Neuronal stem cell (in vitro differentiated cells): ENCODE data around the gene TNIK.

Experiments
- DNase-seq: peaks from one replicate; pipeline ENCODE4 v3.0.0-alpha.2; 2013; ENCODE audit warnings: low spot score
- H2AFZ ChIP-seq: one replicate; pipeline ENCODE4 v1.6.1; 2013; ENCODE audit warnings: mild to moderate bottlenecking, low read length, inconsistent platforms
- H2AK5ac ChIP-seq: 2 replicates; pipeline ENCODE4 v1.6.1; 2013; ENCODE audit warnings: low read depth, mild to moderate bottlenecking, inconsistent platforms, low read length, moderate library complexity, mixed read lengths
- H2BK120ac ChIP-seq: 2 replicates; pipeline ENCODE4 v1.6.1; 2013; ENCODE audit warnings: low read depth, mild to moderate bottlenecking, inconsistent platforms, low read length, moderate library complexity, mixed read lengths
- H2BK12ac ChIP-seq: one replicate; pipeline ENCODE4 v1.6.1; 2013; ENCODE audit warnings: low read length, inconsistent platforms
- H2BK15ac ChIP-seq: 2 replicates; pipeline ENCODE4 v1.6.1; 2013; ENCODE audit warnings: mild to moderate bottlenecking, low read length, inconsistent platforms, mixed read lengths
- H2BK5ac ChIP-seq: one replicate; pipeline ENCODE4 v1.6.1; 2013; ENCODE audit warnings: inconsistent platforms, mild to moderate bottlenecking, low read length, moderate library complexity
- H3K14ac ChIP-seq: one replicate; pipeline ENCODE4 v1.6.1; 2013; ENCODE audit warnings: low read length, inconsistent platforms
- H3K18ac ChIP-seq: 2 replicates; pipeline ENCODE4 v1.6.1; 2013; ENCODE audit warnings: low read length, inconsistent platforms
- H3K23ac ChIP-seq: 2 replicates; pipeline ENCODE4 v1.6.1; 2013; ENCODE audit warnings: low read depth, mild to moderate bottlenecking, mixed read lengths, low read length, inconsistent platforms; ENCODE audit not compliant: poor library complexity
- H3K27ac ChIP-seq: replicated peaks from 3 replicates; pipeline ENCODE4 v1.5.1; 2013; ENCODE audit warnings: low read length, inconsistent platforms
- H3K27me3 ChIP-seq, 3 experiments: 2 replicates each; pipeline ENCODE4 v1.6.1; 2013; ENCODE audit warnings: low read length in 3 of 3, mild to moderate bottlenecking in 2 of 3, inconsistent platforms in 1 of 3, low read depth in 1 of 3, mixed read lengths in 1 of 3, moderate library complexity in 1 of 3; ENCODE audit not compliant: control insufficient read depth in 3 of 3, insufficient read depth in 3 of 3
- H3K36me3 ChIP-seq, 2 donors: replicated peaks in 1 of 2; 2 replicates each; pipeline ENCODE4 v1.6.1; 2013; ENCODE audit warnings: low read length in 2 of 2; ENCODE audit not compliant: control insufficient read depth in 2 of 2, insufficient read depth in 2 of 2
- H3K4ac ChIP-seq: 2 replicates; pipeline ENCODE4 v1.6.1; 2013; ENCODE audit warnings: inconsistent platforms, mild to moderate bottlenecking, low read length, moderate library complexity
- H3K4me1 ChIP-seq, 2 donors: 1 replicate in 1 of 2; 2 replicates in 1 of 2; pipeline ENCODE4 v1.6.1; 2013; ENCODE audit warnings: low read length in 2 of 2, low read depth in 1 of 2; ENCODE audit not compliant: control insufficient read depth in 2 of 2, insufficient read depth in 1 of 2
- H3K4me2 ChIP-seq: one replicate; pipeline ENCODE4 v1.6.1; 2013; ENCODE audit warnings: mild to moderate bottlenecking, low read length, inconsistent platforms; ENCODE audit not compliant: insufficient read depth, poor library complexity, severe bottlenecking
- H3K4me3 ChIP-seq, 2 donors: 2 replicates each; pipeline ENCODE4 v1.5.1; 2013; ENCODE audit warnings: low read length in 2 of 2, mild to moderate bottlenecking in 2 of 2, inconsistent platforms in 1 of 2, moderate library complexity in 1 of 2
- H3K79me1 ChIP-seq: one replicate; pipeline ENCODE4 v1.6.1; 2013; ENCODE audit warnings: low read depth, mild to moderate bottlenecking, inconsistent platforms, low read length, moderate library complexity
- H3K9ac ChIP-seq: one replicate; pipeline ENCODE4 v1.6.1; 2013; ENCODE audit warnings: mild to moderate bottlenecking, low read depth, low read length, inconsistent platforms; ENCODE audit not compliant: poor library complexity
- H3K9me3 ChIP-seq, 2 donors: replicated peaks in 1 of 2; 2 replicates each; pipeline versions ENCODE3 to v1.6.1; 2013; ENCODE audit warnings: low read length in 2 of 2, mild to moderate bottlenecking in 2 of 2, inconsistent platforms in 1 of 2, low read depth in 1 of 2, mixed read lengths in 1 of 2, moderate library complexity in 1 of 2; ENCODE audit not compliant: control insufficient read depth in 2 of 2, insufficient read depth in 1 of 2
- H4K8ac ChIP-seq: one replicate; pipeline ENCODE4 v1.6.1; 2013; ENCODE audit warnings: low read depth, mild to moderate bottlenecking, inconsistent platforms, low read length, moderate library complexity
- H4K91ac ChIP-seq: one replicate; pipeline ENCODE4 v1.6.1; 2013; ENCODE audit warnings: low read length, low read depth, mild to moderate bottlenecking, inconsistent platforms; ENCODE audit not compliant: poor library complexity
- WGBS, 2 donors: extraction: QIAGEN DNeasy Blood & Tissue Kit; methylation state at CpG; one replicate each; pipeline ENCODE4 v1.1.7; 2013; ENCODE audit warnings: missing lambda C conversion rate in 2 of 2, mixed read lengths in 1 of 2; ENCODE audit not compliant: insufficient read length in 2 of 2, insufficient replicate concordance in 1 of 2; ENCODE audit errors: extremely low coverage in 2 of 2; 5-methylcytosine and 5-hydroxymethylcytosine counted together

Gene TNIK

GRCh38 chr3:171377859-171378258 lies 82.3 kb downstream of the TNIK start:
- Histone ChIP-seq H2AFZ (no peak overlapping the region), H3K27ac (no peak overlapping the region), H2BK5ac (no peak overlapping the region), H3K14ac (no peak overlapping the region), H4K8ac (no peak overlapping the region), H3K27me3 (peaks cover 0 to 2% (median 0%) of the 10 kb centered on the region in 3 experiments), H3K36me3 (no peaks in the 10 kb centered on the region), H2BK120ac (no peak overlapping the region), H3K18ac (no peak overlapping the region), H2AK5ac (no peak overlapping the region), H3K4ac (no peak overlapping the region), H3K9me3 (no peaks in the 10 kb centered on the region), H3K9ac (no peak overlapping the region), H3K4me2 (no peak overlapping the region), H4K91ac (no peak overlapping the region), H3K4me1 (peaks cover 7 to 27% of the 10 kb centered on the region in 2 donors), H2BK15ac (no peak overlapping the region), H2BK12ac (no peak overlapping the region), H3K23ac (no peak overlapping the region), H3K79me1 (no peaks in the 10 kb centered on the region), H3K4me3 (no peak overlapping the region)
- no CpG with 5 or more reads among the region's 1 CpG for WGBS, 2 donors
- DNase-seq: no peak

GRCh38 chr3:171376596-171376947 lies 83.6 kb downstream of the TNIK start:
- Histone ChIP-seq H2BK15ac (no peak overlapping the region), H4K91ac (no peak overlapping the region), H2BK12ac (no peak overlapping the region), H3K4me3 (no peak overlapping the region), H3K18ac (no peak overlapping the region), H3K27me3 (peaks cover 0 to 2% (median 0%) of the 10 kb centered on the region in 3 experiments), H3K23ac (no peak overlapping the region), H3K14ac (no peak overlapping the region), H3K27ac (no peak overlapping the region), H3K9me3 (no peaks in the 10 kb centered on the region), H2AFZ (no peak overlapping the region), H3K4me1 (peaks cover 7 to 19% of the 10 kb centered on the region in 2 donors), H3K4ac (no peak overlapping the region), H3K36me3 (no peaks in the 10 kb centered on the region), H3K79me1 (no peaks in the 10 kb centered on the region), H3K9ac (no peak overlapping the region), H2AK5ac (no peak overlapping the region), H3K4me2 (no peak overlapping the region), H2BK5ac (no peak overlapping the region), H2BK120ac (no peak overlapping the region), H4K8ac (no peak overlapping the region)
- DNase-seq: no peak

GRCh38 chr3:171375666-171376595 lies 84.3 kb downstream of the TNIK start:
- no peak overlapping the region for H2BK12ac ChIP-seq
- no peak overlapping the region for H3K4ac ChIP-seq

GRCh38 chr3:171374661-171375285 lies 85.4 kb downstream of the TNIK start:
- Histone ChIP-seq H4K91ac (no peak overlapping the region), H3K18ac (no peak overlapping the region), H3K27me3 (no peaks in the 10 kb centered on the region), H2AFZ (no peak overlapping the region), H2AK5ac (no peak overlapping the region), H3K4me1 (peaks cover 7 to 17% of the 10 kb centered on the region in 2 donors), H3K4ac (no peak overlapping the region), H3K4me2 (no peak overlapping the region), H3K23ac (no peak overlapping the region), H2BK15ac (no peak overlapping the region), H3K4me3 (no peak overlapping the region), H3K14ac (no peak overlapping the region), H4K8ac (no peak overlapping the region), H3K27ac (no peak overlapping the region), H2BK5ac (no peak overlapping the region), H2BK12ac (no peak overlapping the region), H3K36me3 (no peaks in the 10 kb centered on the region), H2BK120ac (no peak overlapping the region), H3K79me1 (no peaks in the 10 kb centered on the region), H3K9me3 (no peaks in the 10 kb centered on the region), H3K9ac (no peak overlapping the region)
- WGBS, 2 donors: no CpG with 5 or more reads among the region's 3 CpGs
- DNase-seq: no peak

More at GRCh38 chr3:171375666-171376595, 84.3 kb downstream of the TNIK start:
- Histone ChIP-seq H3K9ac (no peak overlapping the region), H3K36me3 (no peaks in the 10 kb centered on the region), H2BK5ac (no peak overlapping the region), H2BK120ac (no peak overlapping the region), H3K4me3 (no peak overlapping the region), H3K9me3 (no peaks in the 10 kb centered on the region), H3K23ac (no peak overlapping the region), H4K8ac (no peak overlapping the region), H4K91ac (no peak overlapping the region), H2AK5ac (no peak overlapping the region), H3K14ac (no peak overlapping the region), H3K4me2 (no peak overlapping the region), H2AFZ (no peak overlapping the region), H3K27me3 (peaks cover 0 to 2% (median 0%) of the 10 kb centered on the region in 3 experiments), H3K27ac (no peak overlapping the region), H3K4me1 (peaks cover 7 to 17% of the 10 kb centered on the region in 2 donors), H3K79me1 (no peaks in the 10 kb centered on the region), H3K18ac (no peak overlapping the region), H2BK15ac (no peak overlapping the region)
- no peak for DNase-seq
- WGBS, 2 donors: no CpG with 5 or more reads among the region's 11 CpGs
